ENCODE results near the gene SPTB. TPM values are rescaled to one million over a fixed set of nuclear protein-coding genes. Genes with fewer than 3 reads are reported as not detected.

The SPTB gene
- polyA plus RNA-seq, 1 donor (not counting 4 experiments of a cell fraction or from before 2014, with no cell fraction given): not detected

- H2AFZ ChIP-seq (ENCODE audit: control insufficient read depth, low read length): no peak overlapping the region
- no peak overlapping the region for H3K9ac ChIP-seq (ENCODE audit: control insufficient read depth, extremely low read depth, insufficient read depth, low read length)
- H3K4me1 ChIP-seq (ENCODE audit: control insufficient read depth, extremely low read depth, insufficient read depth, low read length): no peaks in the 10 kb centered on the region
- no peak for TF ChIP-seq CTCF (optimal IDR thresholded peaks at IDR 0.05 in 1 of 3, IDR thresholded peaks at IDR 0.05 in 1 of 3, conservative IDR thresholded peaks at IDR 0.05 in 1 of 3; ENCODE audit: extremely low read depth in 1 of 3, insufficient read depth in 2 of 3, low read length in 3 of 3)
- no peak for TF ChIP-seq EZH2 (IDR thresholded peaks at IDR 0.05; ENCODE audit: low read length)
- DNase-seq (ENCODE audit: low read depth, low spot score): no peak
- peaks cover 10% of the 10 kb centered on the region for H3K27me3 ChIP-seq (ENCODE audit: control insufficient read depth, extremely low read depth, insufficient read depth, low read length)
- H3K9me1 ChIP-seq (ENCODE audit: control insufficient read depth, extremely low read depth, insufficient read depth, low read length): no peaks in the 10 kb centered on the region
- H3K4me3 ChIP-seq (ENCODE audit: control insufficient read depth in 2 of 3, extremely low read depth in 1 of 3, insufficient read depth in 2 of 3, low read depth in 1 of 3, low read length in 3 of 3): no peak overlapping the region
- no peak overlapping the region for H3K27ac ChIP-seq (ENCODE audit: control insufficient read depth, insufficient read depth, low read length)
- no peaks in the 10 kb centered on the region for H3K79me2 ChIP-seq (ENCODE audit: control insufficient read depth, insufficient read depth, low read length)
- dilution Hi-C loops (cut with MboI; ENCODE audit: extremely low pct_ligation_motif_present, low sequenced_read_pairs): no loop called here
- H3K4me2 ChIP-seq (ENCODE audit: control insufficient read depth, extremely low read depth, insufficient read depth, low read depth, low read length): no peak overlapping the region
- no peaks in the 10 kb centered on the region for H3K9me3 ChIP-seq (ENCODE audit: control insufficient read depth, low read depth, low read length)
- no peak for FAIRE-seq
- H3K36me3 ChIP-seq (ENCODE audit: control insufficient read depth in 2 of 2, extremely low read depth in 1 of 2, insufficient read depth in 2 of 2, low read length in 2 of 2): no peaks in the 10 kb centered on the region
- H4K20me1 ChIP-seq (ENCODE audit: control insufficient read depth, extremely low read depth, insufficient read depth, low read length): no peaks in the 10 kb centered on the region
Measured at GRCh38 chr14:64775081-64775777, 104.5 kb downstream of the SPTB start.

GRCh38 chr14:64774272-64774671 is 105.4 kb downstream of the SPTB start:
- Histone ChIP-seq H2AFZ (ENCODE audit: control insufficient read depth, low read length) (no peak overlapping the region), H3K9me1 (ENCODE audit: control insufficient read depth, extremely low read depth, insufficient read depth, low read length) (no peaks in the 10 kb centered on the region), H3K79me2 (ENCODE audit: control insufficient read depth, insufficient read depth, low read length) (no peaks in the 10 kb centered on the region), H4K20me1 (ENCODE audit: control insufficient read depth, extremely low read depth, insufficient read depth, low read length) (no peaks in the 10 kb centered on the region), H3K27ac (ENCODE audit: control insufficient read depth, insufficient read depth, low read length) (no peak overlapping the region), H3K9me3 (ENCODE audit: control insufficient read depth, low read depth, low read length) (no peaks in the 10 kb centered on the region), H3K36me3 (ENCODE audit: control insufficient read depth in 2 of 2, extremely low read depth in 1 of 2, insufficient read depth in 2 of 2, low read length in 2 of 2) (no peaks in the 10 kb centered on the region), H3K9ac (ENCODE audit: control insufficient read depth, extremely low read depth, insufficient read depth, low read length) (no peak overlapping the region), H3K27me3 (ENCODE audit: control insufficient read depth, extremely low read depth, insufficient read depth, low read length) (peaks cover 10% of the 10 kb centered on the region), H3K4me1 (ENCODE audit: control insufficient read depth, extremely low read depth, insufficient read depth, low read length) (no peaks in the 10 kb centered on the region), H3K4me3 (ENCODE audit: control insufficient read depth in 2 of 3, extremely low read depth in 1 of 3, insufficient read depth in 2 of 3, low read depth in 1 of 3, low read length in 3 of 3) (no peak overlapping the region), H3K4me2 (ENCODE audit: control insufficient read depth, extremely low read depth, insufficient read depth, low read depth, low read length) (no peak overlapping the region)
- no peak for FAIRE-seq
- DNase-seq (ENCODE audit: low read depth, low spot score): no peak
- dilution Hi-C loops (cut with MboI; ENCODE audit: extremely low pct_ligation_motif_present, low sequenced_read_pairs): no loop called here
- TF ChIP-seq CTCF (optimal IDR thresholded peaks at IDR 0.05 in 1 of 3, IDR thresholded peaks at IDR 0.05 in 1 of 3, conservative IDR thresholded peaks at IDR 0.05 in 1 of 3; ENCODE audit: extremely low read depth in 1 of 3, insufficient read depth in 2 of 3, low read length in 3 of 3) (no peak), EZH2 (IDR thresholded peaks at IDR 0.05; ENCODE audit: low read length) (no peak)

Data from keratinocyte (primary cell).